CD4-positive, alpha-beta T cell treated with Interleukin-15 for 4 hours (primary cell): ENCODE results near the gene KRTAP4-6.
A peak's percentile ranks its signal among the peaks of the same experiment; 100 is the strongest.
"Not testable (repeated sequence)": the region's sequence is repeated elsewhere in the genome, so short reads cannot be mapped to it uniquely, and the experiment has no call there.

Source experiments
- DNase-seq: peaks from one replicate; pipeline ENCODE4 v3.0.0-alpha.2; 2020; ENCODE audit warnings: low spot score

Gene KRTAP4-6

GRCh38 chr17:41147531-41148204 lies 7.3 kb upstream of the KRTAP4-6 start:
- no peak for DNase-seq

GRCh38 chr17:41145261-41145660 lies 4.9 kb upstream of the KRTAP4-6 start:
- no peak for DNase-seq

- no peak for DNase-seq
Measured at GRCh38 chr17:41144846-41145245, 4.5 kb upstream of the KRTAP4-6 start.

- DNase-seq, result no peak
Measured at GRCh38 chr17:41141361-41141760, 1.0 kb upstream of the KRTAP4-6 start.

DNA sequence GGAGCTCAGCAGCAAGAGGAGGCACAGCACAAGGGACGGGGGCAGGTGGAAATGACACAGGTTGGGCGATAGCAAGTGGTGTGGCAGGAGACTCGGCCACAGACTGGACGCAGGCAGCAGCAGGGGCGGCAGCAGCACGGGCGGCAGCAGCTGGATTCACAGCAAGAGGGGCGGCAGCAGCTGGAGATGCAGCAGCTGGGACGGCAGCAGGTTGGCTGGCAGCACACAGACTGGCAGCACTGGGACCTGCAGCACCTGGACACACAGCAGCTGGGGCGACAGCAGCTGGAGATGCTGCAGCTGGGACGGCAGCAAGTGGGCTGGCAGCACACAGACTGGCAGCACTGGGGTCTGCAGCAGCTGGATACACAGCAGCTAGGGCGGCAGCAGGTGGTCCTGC lies 479 bp downstream of the KRTAP4-6 start:
- DNase-seq, result not testable (repeated sequence)

GRCh38 chr17:41133880-41134735 lies 6.2 kb downstream of the KRTAP4-6 start:
- DNase-seq, result no peak

- no peak for DNase-seq
Measured at GRCh38 chr17:41131979-41132378, 8.4 kb downstream of the KRTAP4-6 start.

- DNase-seq, result no peak
Measured at GRCh38 chr17:41127371-41127770, 13.0 kb downstream of the KRTAP4-6 start.

DNA sequence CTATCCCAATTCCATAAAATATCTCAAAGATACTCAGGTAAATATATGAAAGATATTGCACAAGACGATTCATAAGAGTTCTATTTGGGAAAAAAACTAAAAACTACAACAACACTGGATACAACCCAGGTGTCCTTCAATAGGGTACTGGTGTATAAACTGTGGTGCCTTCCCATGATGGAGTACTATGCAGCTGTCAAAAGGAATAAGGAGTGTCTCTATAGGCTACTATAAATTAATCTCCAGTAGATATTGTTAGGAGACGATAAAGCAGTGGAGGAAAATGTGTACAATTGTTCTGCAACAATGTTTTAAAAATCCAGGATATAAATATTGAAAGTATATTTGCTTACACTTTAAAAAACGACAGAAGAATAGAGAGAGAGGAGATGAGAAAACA lies 13.9 kb downstream of the KRTAP4-6 start:
- no peak for DNase-seq

DNA sequence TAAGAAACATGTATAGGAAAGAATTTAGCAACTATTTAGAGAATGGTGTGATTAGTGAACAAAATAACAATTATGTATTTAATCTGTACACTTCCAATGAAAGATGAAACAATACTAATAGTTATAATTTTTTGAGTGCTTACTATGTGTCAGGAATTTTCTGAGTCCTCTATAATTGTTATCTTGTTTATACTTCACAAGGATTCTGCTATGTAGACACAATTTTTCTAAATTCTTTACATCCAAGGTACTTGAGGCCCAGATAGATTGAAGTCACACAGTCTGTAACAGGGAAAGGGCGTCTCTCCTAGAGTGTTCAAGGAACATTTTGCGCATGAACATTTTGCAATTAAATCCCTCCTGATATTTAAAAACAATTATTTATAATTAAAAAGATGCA lies 15.3 kb downstream of the KRTAP4-6 start:
- no peak for DNase-seq

- not testable (repeated sequence) for DNase-seq
Measured at GRCh38 chr17:41123991-41124371, 16.4 kb downstream of the KRTAP4-6 start, which contains the start of gene KRTAP4-12. KRTAP4-12 (minus strand) TSS chr17:41124182; CDS start chr17:41124122, 60 bp downstream.

DNA sequence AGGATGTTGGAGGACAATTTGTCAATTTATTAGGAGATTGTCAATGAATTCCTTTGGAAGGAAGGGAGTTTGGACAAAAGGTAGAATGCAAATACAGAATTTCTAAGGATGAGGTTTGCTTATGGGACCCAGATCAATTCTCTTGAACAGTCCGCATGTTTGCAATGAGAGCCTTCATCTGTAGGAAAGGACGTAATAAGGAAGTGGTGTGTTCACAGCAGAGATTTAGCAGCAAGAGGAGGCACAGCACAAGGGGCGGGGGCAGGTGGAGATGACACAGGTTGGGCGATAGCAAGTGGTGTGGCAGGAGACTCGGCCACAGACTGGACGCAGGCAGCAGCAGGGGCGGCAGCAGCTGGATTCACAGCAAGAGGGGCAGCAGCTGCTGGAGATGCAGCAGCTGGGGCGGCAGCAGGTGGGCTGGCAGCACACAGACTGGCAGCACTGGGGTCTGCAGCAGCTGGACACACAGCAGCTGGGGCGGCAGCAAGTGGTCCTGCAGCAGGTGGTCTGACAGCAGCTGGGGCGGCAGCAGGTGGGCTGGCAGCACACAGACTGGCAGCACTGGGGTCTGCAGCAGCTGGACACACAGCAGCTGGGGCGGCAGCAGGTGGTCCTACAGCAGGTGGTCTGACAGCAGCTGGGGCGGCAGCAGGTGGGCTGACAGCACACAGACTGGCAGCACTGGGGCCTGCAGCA lies 16.9 kb downstream of the KRTAP4-6 start:
- not testable (repeated sequence) for DNase-seq

- DNase-seq, result no peak
Measured at GRCh38 chr17:41121742-41122141, 18.6 kb downstream of the KRTAP4-6 start.

- peak; percentile 13 for DNase-seq
Measured at GRCh38 chr17:41119696-41120690, 20.4 kb downstream of the KRTAP4-6 start.

DNA sequence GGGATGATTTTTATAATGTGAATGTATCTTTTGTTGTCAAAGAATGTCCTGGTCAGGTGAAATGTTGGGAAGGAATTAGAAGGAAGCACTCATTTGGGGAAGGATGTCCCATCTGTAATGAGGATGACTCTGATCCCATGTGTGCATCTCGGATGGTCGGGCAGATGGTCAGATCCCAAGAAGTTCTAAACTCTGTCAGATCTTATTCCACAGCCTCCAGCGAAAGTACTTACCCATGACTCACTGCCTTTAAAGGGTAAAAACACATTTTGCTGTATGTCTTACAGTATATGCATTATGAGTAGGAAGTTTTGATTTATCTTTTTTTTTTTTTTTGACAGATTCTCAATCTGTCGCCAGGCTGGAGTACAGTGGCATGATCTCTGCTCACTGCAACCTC lies 21.6 kb downstream of the KRTAP4-6 start:
- no peak for DNase-seq

- DNase-seq, result not testable (repeated sequence)
Measured at GRCh38 chr17:41117846-41118386, 22.4 kb downstream of the KRTAP4-6 start, which contains the start of gene KRTAP4-11. KRTAP4-11 (minus strand) TSS chr17:41118373; CDS start chr17:41118315, 58 bp downstream.

GRCh38 chr17:41116297-41116696 lies 24.0 kb downstream of the KRTAP4-6 start:
- no peak for DNase-seq

DNA sequence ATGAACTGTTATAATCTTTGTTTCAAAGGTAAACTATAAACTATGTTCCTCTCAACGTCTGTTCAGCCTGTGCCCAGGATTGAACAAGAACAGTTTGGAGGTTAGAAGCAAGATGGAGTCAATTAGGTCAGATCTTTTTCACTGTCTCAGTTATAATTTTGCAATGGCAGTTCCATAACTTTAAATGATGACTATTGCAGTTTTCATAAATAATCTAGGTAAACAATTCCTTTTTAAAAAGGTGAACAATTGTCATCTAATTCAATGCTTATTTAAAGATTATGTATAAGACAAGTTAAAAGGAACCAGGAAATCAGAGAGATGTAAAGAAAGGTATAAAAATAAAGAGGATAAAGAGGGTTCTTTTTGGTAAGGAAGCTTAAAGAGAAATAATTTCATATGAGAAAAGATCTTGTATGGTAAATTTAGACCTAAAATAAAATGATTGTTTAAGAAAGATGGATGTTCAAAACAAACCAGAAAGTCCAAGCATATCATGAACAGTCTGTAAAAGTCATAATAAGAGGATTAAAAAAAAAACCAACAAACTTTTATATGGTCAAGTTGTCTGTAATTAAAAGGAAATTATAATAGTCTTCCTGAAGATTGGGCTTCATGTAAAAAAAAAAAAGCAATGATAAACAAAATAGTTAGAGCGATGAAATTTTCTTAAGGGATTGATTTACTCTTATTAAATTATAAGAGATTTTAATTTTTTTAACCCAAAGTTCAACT lies 29.0 kb downstream of the KRTAP4-6 start:
- no peak for DNase-seq

GRCh38 chr17:41108728-41109386 lies 31.5 kb downstream of the KRTAP4-6 start:
- DNase-seq, result not testable (repeated sequence)
